Measurements from ENCODE around the gene PCDHGA5.
"Not testable (repeated sequence)": the region's sequence is repeated elsewhere in the genome, so short reads cannot be mapped to it uniquely, and the experiment has no call there.

PCDHGA5 gene

GRCh38 chr5:141363952-141364660 lies at the start of gene PCDHGA5:
TSS of gene PCDHGA5 (plus strand) at chr5:141364162. CDS start at chr5:141364331, 169 bp downstream.
- DNase-seq, result no peak

DNA sequence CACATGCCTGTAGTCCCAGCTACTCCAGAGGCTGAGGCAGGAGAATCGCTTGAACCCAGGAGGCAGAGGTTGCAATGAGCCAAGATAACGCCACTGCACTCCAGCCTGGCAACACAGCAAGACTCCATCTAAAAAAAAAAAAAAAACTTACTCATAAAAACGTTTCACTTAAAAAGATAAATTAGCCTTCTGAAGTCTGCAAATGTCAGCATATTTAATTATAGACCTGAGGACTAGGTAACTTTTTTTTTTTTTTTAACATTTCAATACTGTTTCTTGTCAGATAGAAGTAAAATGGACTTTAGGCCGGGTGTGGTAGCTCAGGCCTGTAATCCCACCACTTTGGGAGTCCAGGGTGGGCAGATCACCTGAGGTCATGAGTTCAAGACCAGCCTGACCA lies 47.0 kb upstream of the PCDHGA5 start:
- DNase-seq, result not testable (repeated sequence)

DNA sequence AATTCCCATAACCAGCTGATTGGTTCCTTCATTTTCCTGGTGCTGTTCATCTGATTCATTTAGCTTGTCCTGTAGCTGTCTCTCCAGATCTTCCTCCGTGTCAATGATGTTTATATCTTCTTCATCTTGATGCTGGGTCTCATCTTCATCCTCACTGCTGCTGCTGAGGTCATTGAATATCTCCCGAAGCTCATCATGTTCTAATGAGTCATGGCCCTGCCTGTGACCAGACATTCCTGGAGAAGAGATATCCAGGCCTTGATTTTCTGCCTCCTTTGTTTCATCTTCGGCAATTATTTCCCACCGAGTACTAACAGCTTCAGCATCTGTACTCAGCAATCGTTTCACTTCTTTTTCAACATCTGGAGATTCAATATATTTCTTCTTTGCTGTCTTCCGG lies 44.8 kb upstream of the PCDHGA5 start:
- DNase-seq, result no peak

DNA sequence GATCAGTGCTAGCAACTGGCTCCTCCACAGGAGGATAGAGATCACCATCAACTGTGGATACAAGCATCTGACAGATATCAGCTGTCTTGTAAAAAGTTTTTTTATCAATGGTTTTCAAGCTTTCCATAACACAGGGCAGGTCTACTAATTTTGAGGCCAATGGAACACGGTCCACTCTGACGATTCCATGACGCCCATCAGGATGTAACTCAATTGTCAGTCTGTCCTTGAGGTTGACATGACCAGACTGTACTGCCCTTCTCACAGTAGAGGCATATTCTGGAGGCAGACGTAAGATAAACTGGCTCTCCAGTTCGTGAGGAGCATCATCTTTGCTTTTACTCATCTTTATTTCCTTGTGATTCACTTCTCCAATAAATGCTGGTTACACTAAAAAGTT lies 44.3 kb upstream of the PCDHGA5 start:
- DNase-seq, result no peak

DNA sequence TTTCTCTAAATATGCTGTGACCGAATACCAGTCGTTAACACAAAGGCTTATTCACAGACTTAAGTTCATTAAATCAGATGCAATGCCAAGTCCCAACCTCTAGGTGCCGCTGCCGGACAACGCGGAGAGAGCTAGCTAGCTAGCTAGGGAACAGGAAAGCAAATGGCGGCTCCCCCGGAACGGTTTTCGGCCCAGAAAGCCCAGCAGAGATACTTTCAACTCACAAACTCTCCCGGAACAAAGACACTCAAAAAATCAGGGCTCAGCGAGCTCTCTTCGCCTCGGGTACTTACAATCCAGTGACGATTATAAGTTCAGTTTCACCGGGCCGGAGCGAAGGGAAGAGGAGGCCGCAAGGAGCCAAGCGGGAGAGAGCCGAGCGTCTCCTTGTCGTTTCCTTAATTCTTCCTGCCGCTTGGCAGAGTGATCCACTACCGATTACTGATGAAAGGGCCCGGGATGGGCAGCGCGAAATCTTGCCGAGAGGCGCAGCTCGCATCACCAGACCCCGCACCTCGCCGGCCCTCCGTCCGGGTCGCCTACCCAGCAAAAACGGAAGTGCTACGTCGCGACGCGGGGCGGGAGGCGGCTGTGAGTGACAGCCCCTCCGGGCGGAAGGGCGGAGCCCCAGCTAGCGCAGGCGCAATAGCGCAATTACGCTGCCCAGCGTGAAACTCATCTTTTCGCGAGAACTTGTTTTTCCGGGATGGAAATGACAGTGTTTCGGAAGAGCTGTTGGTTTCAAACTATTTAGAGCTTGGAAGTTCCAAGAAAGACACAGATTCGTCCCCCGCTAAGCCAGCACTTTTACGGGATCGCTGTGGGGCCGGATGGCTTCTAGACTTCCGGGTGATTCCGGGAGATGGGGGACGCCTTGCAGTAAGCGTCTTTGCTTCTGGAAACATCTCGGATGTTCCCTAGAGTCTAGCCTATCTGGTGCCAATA lies 43.5 kb upstream of the PCDHGA5 start, which contains the start of gene TAF7:
TAF7 (minus strand) TSS at position 560 of the 945 bp plus-strand sequence. CDS start 740 bp downstream, outside the sequence.
- peak; percentile 59 for DNase-seq

DNA sequence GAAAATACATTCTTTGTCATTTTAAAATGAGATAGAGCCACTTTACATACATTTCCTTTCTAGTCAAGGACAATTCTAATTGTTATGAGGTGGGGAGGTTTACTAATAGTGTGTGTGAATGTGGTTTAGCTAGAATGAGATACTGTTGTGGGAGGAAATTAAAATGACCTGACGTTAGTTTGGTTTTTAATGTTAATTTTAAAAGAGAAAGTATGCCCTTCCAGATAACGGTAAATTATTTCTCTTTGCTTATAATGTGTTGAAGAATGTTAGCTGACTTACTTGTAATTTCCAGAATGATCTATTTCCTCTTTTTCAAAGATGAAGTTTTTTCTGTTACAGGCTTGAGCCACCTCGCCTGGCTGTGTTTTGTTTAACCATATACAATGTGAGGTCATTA lies 41.7 kb upstream of the PCDHGA5 start:
- no peak for DNase-seq

DNA sequence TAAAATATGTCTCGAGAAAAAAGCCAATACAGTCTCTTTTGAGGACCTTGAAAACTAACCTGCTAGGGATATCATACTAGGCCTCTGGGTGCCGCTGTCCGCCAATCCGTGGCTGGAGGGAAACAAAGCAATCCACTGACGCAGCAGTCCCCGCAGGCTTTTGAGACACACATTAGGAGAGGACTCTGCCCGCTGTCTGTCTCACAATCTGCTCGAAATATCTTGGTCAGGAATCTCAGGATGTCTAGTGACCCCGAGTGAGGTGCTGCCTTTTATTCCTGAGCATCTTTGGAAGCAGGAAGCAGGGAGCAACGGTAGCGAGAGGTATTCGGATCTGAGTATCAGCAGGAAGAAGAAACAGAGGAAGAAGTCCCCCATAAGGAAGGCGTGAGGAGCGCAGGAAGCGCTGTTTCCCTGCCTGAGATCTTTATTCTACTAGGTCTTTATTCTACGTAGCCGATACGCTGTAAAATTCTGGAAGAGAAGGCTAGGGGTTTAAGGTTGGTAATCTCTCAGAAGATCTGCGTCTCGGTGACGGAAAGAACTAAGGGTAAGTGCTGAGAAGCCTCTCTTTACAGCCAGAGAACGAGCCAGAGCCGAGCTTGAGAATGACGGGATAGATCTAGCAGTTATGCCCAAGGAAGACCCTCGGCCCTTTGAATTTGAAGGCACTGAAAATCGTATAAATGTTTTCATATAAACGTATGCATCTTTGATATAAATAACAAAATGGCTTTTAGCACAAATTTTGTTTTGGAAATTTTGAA lies 37.7 kb upstream of the PCDHGA5 start:
- DNase-seq, result peak; percentile 63

DNA sequence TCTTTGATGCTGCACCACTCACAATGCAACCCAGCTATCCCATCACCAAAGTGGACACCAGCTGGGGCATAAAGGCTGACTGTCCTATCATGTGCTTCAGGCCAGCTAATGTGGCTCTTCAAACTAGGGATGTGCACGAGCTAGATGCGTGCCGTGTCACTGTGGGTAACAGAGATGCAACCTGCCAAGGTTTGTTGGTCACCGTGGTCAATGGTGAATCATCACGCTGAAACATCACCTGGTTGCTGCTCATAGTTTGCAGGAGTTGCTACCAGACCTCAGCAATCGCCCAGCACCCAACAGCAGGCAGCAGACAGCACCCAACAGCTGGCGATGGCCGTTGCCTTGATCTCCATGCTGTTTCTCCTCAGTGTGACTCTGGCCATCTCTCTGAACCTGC lies 35.7 kb upstream of the PCDHGA5 start:
- DNase-seq, result no peak

GRCh38 chr5:141330299-141331080 lies 33.5 kb upstream of the PCDHGA5 start, which contains the start of gene PCDHGA1:
TSS of gene PCDHGA1 (plus strand) at chr5:141330514.
- no peak for DNase-seq

DNA sequence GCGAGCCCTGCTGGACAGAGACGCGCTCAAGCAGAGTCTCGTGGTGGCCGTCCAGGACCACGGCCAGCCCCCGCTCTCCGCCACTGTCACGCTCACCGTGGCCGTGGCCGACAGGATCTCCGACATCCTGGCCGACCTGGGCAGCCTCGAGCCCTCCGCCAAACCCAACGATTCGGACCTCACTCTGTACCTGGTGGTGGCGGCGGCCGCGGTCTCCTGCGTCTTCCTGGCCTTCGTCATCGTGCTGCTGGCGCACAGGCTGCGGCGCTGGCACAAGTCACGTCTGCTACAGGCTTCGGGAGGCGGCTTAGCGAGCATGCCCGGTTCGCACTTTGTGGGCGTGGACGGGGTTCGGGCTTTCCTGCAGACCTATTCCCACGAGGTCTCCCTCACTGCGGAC lies 31.4 kb upstream of the PCDHGA5 start:
- not testable (repeated sequence) for DNase-seq

DNA sequence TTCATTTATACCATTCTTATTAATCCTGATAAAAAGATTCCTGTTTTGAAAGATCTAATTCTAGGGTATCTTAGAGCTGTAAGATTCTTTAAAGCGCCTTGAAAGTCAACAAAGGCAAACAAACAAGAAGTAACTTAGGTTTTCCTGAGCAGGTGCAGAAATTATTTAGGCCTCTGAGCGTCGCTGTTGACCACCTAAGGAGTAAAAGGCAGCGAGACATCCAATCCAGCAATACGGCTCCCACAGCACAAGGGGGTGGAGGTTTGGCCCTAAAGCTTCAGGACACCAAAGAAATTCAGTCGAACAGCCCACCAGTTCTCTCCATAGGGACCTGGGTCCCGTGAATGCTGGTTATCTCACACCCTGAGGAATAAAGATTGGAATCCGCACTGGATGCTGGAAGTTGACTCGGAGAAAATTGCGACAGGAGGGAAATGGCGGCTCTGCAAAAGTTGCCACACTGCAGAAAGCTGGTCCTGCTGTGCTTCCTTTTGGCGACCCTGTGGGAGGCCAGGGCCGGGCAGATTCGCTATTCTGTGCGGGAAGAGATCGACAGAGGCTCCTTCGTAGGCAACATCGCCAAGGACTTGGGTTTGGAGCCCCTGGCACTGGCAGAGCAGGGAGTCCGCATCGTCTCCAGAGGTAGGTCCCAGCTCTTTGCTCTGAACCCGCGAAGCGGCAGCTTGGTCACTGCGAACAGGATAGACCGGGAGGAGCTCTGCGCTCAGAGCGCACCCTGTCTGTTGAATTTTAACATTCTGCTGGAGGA lies 25.2 kb upstream of the PCDHGA5 start, which contains the start of gene PCDHGA2:
PCDHGA2 (plus strand) TSS at position 223 of the 769 bp plus-strand sequence.
- DNase-seq, result no peak

GRCh38 chr5:141340781-141341354 lies 23.1 kb upstream of the PCDHGA5 start:
- not testable (repeated sequence) for DNase-seq

GRCh38 chr5:141342773-141343172 lies 21.2 kb upstream of the PCDHGA5 start:
- DNase-seq, result no peak

DNA sequence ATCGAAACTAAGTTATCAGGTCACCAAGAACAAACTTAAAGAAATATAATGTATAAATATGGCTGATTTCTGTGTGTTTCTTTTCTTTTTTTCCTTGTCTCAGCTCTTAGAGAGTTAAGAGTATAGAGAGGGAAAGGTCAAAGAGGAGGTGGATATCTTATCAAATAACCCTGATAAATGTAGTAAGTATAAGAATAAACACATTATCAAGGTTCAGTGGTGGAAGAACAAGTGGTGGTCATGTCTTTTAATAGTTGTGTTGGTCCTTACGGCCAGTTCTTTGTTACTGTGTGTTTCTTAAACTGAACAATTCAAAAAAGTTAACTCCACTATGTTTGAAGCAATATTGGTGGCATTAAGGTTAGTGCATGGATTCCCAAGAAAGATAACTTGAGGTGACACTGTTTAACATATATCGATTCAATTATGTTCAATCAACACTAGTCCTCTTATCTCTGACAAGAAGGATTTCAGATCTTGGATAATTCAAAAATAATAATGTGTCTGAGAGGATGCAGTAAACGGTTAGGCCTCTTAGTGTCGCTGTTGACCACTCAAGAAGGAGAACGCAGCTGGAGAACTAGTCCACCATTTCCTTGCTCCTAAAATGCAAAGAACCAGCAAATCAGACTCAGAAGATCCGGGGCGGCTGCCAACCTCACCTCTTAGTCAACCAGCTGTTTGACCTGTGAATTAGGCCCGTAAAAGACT lies 20.6 kb upstream of the PCDHGA5 start, which contains the start of gene PCDHGA3:
PCDHGA3 (plus strand) TSS at position 588 of the 711 bp plus-strand sequence. CDS start 205 bp downstream, outside the sequence.
- DNase-seq, result no peak

DNA sequence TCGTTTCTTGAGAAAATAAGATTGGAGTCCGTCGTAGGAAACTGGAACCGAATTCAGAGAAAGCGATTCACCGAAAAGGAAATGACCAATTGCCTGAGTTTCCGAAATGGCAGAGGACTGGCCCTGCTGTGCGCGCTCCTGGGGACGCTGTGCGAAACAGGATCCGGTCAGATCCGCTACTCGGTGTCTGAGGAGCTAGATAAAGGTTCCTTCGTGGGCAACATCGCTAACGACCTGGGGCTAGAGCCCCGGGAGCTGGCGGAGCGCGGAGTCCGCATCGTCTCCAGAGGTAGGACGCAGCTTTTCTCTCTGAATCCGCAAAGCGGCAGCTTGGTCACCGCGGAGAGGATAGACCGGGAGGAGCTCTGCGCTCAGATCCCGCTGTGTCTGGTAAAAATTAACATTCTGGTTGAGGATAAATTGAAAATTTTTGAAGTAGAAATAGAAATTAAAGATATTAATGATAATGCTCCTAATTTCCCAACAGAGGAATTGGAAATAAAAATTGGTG lies 20.0 kb upstream of the PCDHGA5 start:
- DNase-seq, result no peak

- no peak for DNase-seq
Observed at GRCh38 chr5:141345327-141345726, 18.6 kb upstream of the PCDHGA5 start.

DNA sequence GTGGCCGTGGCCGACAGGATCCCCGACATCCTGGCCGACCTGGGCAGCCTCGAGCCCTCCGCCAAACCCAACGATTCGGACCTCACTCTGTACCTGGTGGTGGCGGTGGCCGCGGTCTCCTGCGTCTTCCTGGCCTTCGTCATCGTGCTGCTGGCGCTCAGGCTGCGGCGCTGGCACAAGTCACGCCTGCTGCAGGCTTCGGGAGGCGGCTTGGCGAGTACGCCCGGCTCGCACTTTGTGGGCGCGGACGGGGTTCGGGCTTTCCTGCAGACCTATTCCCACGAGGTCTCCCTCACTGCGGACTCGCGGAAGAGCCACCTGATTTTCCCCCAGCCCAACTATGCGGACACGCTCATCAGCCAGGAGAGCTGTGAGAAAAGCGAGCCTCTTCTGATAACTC lies 17.9 kb upstream of the PCDHGA5 start:
- not testable (repeated sequence) for DNase-seq

GRCh38 chr5:141349917-141350619 lies 13.9 kb upstream of the PCDHGA5 start, which contains the start of gene PCDHGB1:
TSS of gene PCDHGB1 (plus strand) at chr5:141350099. CDS start at chr5:141350261, 162 bp downstream.
- no peak for DNase-seq

GRCh38 chr5:141351591-141351990 lies 12.4 kb upstream of the PCDHGA5 start:
- DNase-seq, result no peak

All from DMS79 treated with DMSO at 0.1 percent for 48 hours (cell line).